ENCODE results near the gene IL36B. TPM values are rescaled to one million over a fixed set of nuclear protein-coding genes. Genes with fewer than 3 reads are reported as not detected.

IL36B gene
- total RNA-seq (2021) (not detected in 2 replicates), Bru-seq, nascent RNA (not detected), BruChase-seq, experiment 1, labeled RNA remaining after a 2-hour chase (not detected), BruChase-seq, experiment 2, labeled RNA remaining after a 6-hour chase (percentile 3 among the genes with signal in this experiment)
- long read RNA-seq = 0 reads

DNA sequence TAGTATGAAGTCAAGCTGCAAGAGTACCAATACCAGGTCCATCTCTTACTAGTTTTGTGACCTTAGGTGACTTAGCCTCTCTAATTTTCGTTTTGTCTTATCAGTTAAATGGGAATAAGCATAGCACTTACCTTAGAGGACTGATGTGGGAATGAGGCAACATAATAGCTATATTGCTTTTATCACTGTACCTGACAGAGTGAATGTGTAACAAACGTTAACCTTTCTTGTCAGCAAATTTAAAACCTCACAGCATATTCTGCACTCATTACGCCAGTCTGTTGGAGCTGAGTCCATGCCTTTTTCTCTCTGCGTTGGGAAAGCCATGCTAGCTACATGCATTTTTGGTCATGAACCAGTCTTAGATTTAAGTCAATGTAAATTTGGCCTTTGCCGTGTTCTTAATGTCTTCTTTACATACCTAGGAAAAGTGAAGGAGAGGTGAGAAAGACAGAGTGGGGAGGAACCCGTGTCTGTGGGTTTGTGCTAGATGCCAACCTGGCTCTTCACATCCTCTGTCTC lies at the start of gene IL36B:
Gene IL36B, minus strand, starts transcription at position 472 of the 522 bp plus-strand sequence.
- ChIA-PET POLR2A (ENCODE audit: unreplicated experiment) (no interaction called here), CTCF (interaction anchor here (0.6 kb wide), 1 partner anchor 1087 kb away, joined by 3 read pairs; no protein-coding TSS in a partner anchor)
- Histone ChIP-seq H3K9me2 (ENCODE audit: insufficient read depth) (no peaks in the 10 kb centered on the region), H3K4me1 (replicated peaks; ENCODE audit: insufficient read depth) (no peaks in the 10 kb centered on the region; the same call in 1 of the 2 replicates), H3K27ac (no peak within 1 kb of the TSS), H3K4me3 (no peak within 1 kb of the TSS), H2AFZ (no peak within 1 kb of the TSS), H3F3A (ENCODE audit: insufficient read depth, low read depth) (no peaks in the 10 kb centered on the region), H3K9me3 (ENCODE audit: insufficient read depth, low read depth) (peaks cover 20% of the 10 kb centered on the region), H3K36me3 (ENCODE audit: low read depth) (no peaks in the 10 kb centered on the region), H3K4me2 (no peak within 1 kb of the TSS), H4K20me1 (ENCODE audit: insufficient read depth) (no peaks in the 10 kb centered on the region), H3K27me3 (ENCODE audit: insufficient read depth, low read depth) (no peaks in the 10 kb centered on the region), H3K79me2 (ENCODE audit: low read depth) (no peaks in the 10 kb centered on the region)
- TF ChIP-seq, protein P1, sequence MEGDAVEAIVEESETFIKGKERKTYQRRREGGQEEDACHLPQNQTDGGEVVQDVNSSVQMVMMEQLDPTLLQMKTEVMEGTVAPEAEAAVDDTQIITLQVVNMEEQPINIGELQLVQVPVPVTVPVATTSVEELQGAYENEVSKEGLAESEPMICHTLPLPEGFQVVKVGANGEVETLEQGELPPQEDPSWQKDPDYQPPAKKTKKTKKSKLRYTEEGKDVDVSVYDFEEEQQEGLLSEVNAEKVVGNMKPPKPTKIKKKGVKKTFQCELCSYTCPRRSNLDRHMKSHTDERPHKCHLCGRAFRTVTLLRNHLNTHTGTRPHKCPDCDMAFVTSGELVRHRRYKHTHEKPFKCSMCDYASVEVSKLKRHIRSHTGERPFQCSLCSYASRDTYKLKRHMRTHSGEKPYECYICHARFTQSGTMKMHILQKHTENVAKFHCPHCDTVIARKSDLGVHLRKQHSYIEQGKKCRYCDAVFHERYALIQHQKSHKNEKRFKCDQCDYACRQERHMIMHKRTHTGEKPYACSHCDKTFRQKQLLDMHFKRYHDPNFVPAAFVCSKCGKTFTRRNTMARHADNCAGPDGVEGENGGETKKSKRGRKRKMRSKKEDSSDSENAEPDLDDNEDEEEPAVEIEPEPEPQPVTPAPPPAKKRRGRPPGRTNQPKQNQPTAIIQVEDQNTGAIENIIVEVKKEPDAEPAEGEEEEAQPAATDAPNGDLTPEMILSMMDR (conservative IDR thresholded peaks at IDR 0.05) = no peak
- TF ChIP-seq EZH2 (IDR thresholded peaks at IDR 0.05; ENCODE audit: low read depth) = no peak
- BruUV-seq (replicated peaks) = no TSS peak
- DNase-seq = no peak
- intact Hi-C loops (cut with micrococcal nuclease; ENCODE audit: unreplicated experiment) = no loop called here

DNA sequence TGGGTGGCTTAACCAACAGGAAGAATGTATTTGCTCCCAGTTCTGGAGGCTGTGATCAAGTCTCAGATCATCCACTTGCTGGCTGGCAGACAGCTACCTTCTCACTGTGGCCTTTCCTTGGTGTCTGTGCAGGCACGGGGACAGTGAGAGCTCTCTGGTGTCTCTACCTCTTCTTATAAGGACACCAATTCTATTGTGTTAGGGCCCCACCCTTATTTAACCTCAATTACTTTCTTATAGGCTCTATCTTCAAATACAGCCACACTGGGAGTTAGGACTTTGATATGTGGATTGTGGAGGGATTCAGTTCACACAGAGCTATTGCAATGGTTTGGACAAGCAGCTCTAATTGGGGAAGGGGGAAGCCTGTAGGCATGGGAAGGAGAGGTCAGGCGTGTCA lies 49.5 kb upstream of the IL36B start:
- no peak overlapping the region for H3K27ac ChIP-seq
- TF ChIP-seq, protein P1 (conservative IDR thresholded peaks at IDR 0.05) = no peak
- no peak for TF ChIP-seq EZH2 (IDR thresholded peaks at IDR 0.05; ENCODE audit: low read depth)
- intact Hi-C loops (cut with micrococcal nuclease; ENCODE audit: unreplicated experiment) = no loop called here
- no peak for DNase-seq
- no peaks in the 10 kb centered on the region for H3K4me1 ChIP-seq (replicated peaks; ENCODE audit: insufficient read depth)
- ChIA-PET CTCF (no interaction called here), POLR2A (ENCODE audit: unreplicated experiment) (no interaction called here)
- H3K27me3 ChIP-seq (ENCODE audit: insufficient read depth, low read depth) = no peaks in the 10 kb centered on the region
- H4K20me1 ChIP-seq (ENCODE audit: insufficient read depth) = no peaks in the 10 kb centered on the region
- no peaks in the 10 kb centered on the region for H3K36me3 ChIP-seq (ENCODE audit: low read depth)
- no peak overlapping the region for H3K4me2 ChIP-seq
- no peak overlapping the region for H2AFZ ChIP-seq
- H3K9me3 ChIP-seq (ENCODE audit: insufficient read depth, low read depth) = no peaks in the 10 kb centered on the region
- no peaks in the 10 kb centered on the region for H3F3A ChIP-seq (ENCODE audit: insufficient read depth, low read depth)
- H3K79me2 ChIP-seq (ENCODE audit: low read depth) = no peaks in the 10 kb centered on the region
- BruUV-seq (replicated peaks) = no TSS peak
- H3K4me3 ChIP-seq = no peak overlapping the region
- no peaks in the 10 kb centered on the region for H3K9me2 ChIP-seq (ENCODE audit: insufficient read depth)

DNA sequence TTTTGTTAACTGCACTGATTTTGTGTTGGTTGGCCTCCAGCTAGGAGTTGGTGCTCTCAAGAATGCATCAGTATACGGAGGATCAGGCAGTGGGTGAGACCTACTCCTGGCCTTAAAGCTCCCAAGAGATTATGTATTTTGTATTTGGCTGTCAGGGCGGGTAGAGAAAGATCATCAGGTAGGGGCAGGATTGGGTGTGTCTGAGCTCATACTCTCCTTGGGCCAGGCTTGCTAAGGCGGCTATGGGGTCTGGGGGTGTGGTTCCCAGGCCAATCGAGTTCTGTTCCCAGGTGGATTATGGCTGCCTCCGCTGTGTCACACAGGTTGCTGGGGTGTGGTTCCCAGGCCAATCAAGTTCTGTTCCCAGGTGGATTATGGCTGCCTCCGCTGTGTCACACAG lies 45.9 kb upstream of the IL36B start:
- POLR2A ChIA-PET (ENCODE audit: unreplicated experiment) = no interaction called here
- Histone ChIP-seq H3K9me2 (ENCODE audit: insufficient read depth) (no peaks in the 10 kb centered on the region), H3K27me3 (ENCODE audit: insufficient read depth, low read depth) (no peaks in the 10 kb centered on the region), H3K36me3 (ENCODE audit: low read depth) (no peaks in the 10 kb centered on the region), H2AFZ (no peak overlapping the region), H3K4me2 (no peak overlapping the region), H3K9me3 (ENCODE audit: insufficient read depth, low read depth) (no peaks in the 10 kb centered on the region), H3K4me3 (no peak overlapping the region), H3K27ac (no peak overlapping the region), H3K4me1 (replicated peaks; ENCODE audit: insufficient read depth) (no peaks in the 10 kb centered on the region), H3K79me2 (ENCODE audit: low read depth) (no peaks in the 10 kb centered on the region), H4K20me1 (ENCODE audit: insufficient read depth) (no peaks in the 10 kb centered on the region), H3F3A (ENCODE audit: insufficient read depth, low read depth) (no peaks in the 10 kb centered on the region)
- no TSS peak for BruUV-seq (replicated peaks)
- CTCF ChIA-PET = no interaction called here
- TF ChIP-seq, protein P1 (conservative IDR thresholded peaks at IDR 0.05) = no peak
- TF ChIP-seq EZH2 (IDR thresholded peaks at IDR 0.05; ENCODE audit: low read depth) = no peak
- intact Hi-C loops (cut with micrococcal nuclease; ENCODE audit: unreplicated experiment) = no loop called here
- no peak for DNase-seq
